Prostate gland (tissue), 2 donors: ENCODE results near the gene PLA2G4E.

ENCODE experiments used
- POLR2A ChIP-seq: fragments of 450-650 bp; IDR thresholded peaks from one replicate; pipeline ENCODE4 v1.6.1; 2016; ENCODE audit warnings: antibody characterized with exemption, mild to moderate bottlenecking
- POLR2AphosphoS5 ChIP-seq: sonication (generic); formaldehyde crosslinking; IDR thresholded peaks from one replicate; pipeline ENCODE4 v1.6.1; 2017; ENCODE audit warnings: antibody characterized with exemption
- TF ChIP-seq, protein P1 (sequence below), 4 experiments: fragments of 200-600 bp in 2 of 4; fragments of 450-650 bp in 2 of 4; sonication (generic) in 2 of 4; IDR thresholded peaks; 1 replicate in 3 of 4; 2 replicates in 1 of 4; pipeline ENCODE4 v1.5.1; 2016 to 2019; ENCODE audit warnings: antibody characterized with exemption in 4 of 4, mild to moderate bottlenecking in 2 of 4, moderate library complexity in 2 of 4

DNA sequence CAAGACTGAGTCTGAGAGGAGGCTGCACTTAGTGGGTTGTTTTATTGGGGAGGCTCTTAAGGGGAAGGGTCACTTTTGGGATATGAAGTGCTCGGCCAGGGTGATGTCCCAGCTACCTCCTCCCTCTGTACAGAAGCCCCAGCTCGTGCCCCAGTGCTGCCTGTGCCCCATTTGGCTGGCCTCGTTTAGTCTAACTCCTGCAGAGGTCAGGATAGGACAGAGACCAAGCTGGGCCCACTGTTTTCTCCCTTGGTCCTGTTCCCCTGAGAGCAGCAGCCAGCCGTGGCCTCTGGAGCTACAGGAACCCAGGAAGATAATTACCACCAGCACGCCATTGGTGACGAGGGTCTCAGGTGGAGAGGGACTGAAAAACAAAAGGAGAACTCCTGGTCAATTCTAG, 18.5 kb downstream of the PLA2G4E start:
- TF ChIP-seq POLR2A (no peak), POLR2AphosphoS5 (no peak)
- TF ChIP-seq, protein P1, sequence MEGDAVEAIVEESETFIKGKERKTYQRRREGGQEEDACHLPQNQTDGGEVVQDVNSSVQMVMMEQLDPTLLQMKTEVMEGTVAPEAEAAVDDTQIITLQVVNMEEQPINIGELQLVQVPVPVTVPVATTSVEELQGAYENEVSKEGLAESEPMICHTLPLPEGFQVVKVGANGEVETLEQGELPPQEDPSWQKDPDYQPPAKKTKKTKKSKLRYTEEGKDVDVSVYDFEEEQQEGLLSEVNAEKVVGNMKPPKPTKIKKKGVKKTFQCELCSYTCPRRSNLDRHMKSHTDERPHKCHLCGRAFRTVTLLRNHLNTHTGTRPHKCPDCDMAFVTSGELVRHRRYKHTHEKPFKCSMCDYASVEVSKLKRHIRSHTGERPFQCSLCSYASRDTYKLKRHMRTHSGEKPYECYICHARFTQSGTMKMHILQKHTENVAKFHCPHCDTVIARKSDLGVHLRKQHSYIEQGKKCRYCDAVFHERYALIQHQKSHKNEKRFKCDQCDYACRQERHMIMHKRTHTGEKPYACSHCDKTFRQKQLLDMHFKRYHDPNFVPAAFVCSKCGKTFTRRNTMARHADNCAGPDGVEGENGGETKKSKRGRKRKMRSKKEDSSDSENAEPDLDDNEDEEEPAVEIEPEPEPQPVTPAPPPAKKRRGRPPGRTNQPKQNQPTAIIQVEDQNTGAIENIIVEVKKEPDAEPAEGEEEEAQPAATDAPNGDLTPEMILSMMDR (IDR thresholded peaks at IDR 0.05), result no peak
